ENCODE results near the gene CTDSP2.

CTDSP2 gene

DNA sequence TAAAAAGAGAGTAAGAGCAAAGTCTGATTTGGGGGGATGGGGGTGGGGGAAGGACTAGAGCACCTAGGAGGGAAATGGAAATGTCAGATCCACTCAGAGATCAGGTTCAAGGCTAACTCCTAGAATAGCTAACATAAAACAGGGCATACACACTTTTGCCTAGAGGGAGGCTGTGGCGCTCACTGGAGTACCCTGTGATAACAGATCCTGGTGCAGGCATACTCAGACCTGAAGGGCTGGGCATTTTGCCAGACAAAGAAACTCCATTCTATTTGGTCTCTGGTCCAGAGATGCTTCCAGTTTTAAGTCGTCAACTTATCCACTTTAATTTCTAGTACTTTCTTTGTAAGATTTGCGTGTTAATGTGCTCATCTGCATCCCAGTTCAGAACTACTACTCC is 5.8 kb downstream of the CTDSP2 start:
- DNase-seq: no peak

DNA sequence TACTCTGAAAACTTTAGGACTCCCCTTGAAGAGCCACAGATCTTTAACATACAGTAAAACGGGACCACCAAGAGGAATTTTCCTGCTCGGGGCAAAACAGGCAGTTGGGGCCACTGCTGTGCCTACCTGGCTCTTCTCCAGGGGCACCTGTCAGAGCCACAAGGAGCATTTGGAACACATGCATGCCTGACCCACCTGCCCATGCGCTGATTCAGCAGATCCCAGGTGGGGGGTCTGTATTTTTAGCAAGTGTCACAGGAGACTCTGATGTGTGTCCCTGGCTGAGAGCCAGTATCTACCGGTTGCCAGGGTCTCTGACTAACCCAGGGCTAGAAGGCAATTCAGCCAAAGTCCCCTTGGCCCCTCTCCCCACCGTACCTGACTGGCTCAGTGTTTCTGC is 6.5 kb downstream of the CTDSP2 start:
- intact Hi-C loops (cut with DNase I): no loop called here

More for the DNA sequence above, 5.8 kb downstream of the CTDSP2 start:
- intact Hi-C loops (cut with DNase I): no loop called here

DNA sequence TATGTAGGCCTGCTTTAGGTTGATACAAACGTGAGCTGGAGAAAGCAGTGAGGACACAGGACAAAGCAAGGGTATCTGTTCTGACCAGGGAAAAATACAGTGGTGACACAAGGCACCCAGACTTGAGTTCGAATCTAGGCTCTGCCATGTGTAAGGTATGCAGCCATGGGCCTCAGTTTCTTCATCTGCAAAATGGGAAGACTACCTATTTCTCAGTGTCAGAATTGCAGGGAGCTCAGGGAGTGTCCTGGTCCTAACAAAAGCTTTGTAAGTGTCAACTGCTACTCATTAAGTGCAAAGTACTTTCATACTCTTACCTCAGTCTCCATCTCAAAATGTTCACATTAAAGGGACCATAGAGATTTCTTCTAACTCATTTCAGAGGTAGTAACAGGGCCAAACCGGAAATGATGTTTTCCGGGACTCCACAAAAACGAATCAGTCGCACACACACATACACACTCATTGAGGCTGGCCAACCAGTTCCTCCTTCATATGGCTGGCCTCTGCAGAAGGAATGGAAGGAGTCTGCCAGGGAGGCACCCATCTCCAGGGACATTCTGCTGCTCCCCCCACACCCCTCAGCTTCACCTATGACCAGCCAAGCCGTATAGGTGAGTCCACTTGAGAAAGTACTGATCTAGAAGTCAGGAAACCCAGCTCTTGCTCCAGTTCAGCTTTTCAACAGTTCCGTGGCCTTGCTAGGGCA is 7.8 kb downstream of the CTDSP2 start:
- DNase-seq: no peak
- intact Hi-C loops (cut with DNase I): no loop called here

More for the DNA sequence above, 6.5 kb downstream of the CTDSP2 start:
- DNase-seq: no peak

DNA sequence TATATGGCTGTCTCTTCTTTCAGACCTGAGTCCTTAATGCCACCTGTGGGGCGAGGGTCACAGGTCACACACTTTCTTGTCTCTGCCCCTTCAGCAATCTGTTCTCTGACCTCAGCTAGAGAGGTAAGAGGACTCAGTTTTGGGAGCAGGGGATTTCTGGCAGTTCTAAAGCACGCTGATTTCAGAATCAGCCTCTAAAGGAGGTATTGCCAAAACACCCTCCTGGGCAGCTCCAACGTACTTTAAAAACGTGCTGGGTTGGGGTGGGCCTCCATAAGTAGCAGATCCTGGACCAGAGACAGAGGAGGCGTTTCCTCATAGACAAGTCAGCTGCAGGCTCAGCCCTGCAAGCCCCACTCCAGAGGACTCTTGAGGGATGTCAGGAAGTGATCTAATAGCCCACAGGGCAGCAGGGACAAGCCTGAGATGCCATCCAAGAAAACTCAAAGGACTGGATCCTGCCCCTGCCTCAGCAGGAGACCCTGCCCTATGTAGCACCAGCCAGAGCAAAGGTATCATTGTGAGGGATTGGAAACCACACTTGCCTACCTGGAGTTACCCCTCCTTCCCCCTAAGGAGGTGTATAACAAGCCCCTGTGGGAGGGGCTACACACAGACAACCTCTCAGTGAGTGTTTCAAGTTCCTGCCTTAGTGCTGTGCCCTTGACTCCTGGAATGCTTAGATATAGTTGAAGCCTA is 8.5 kb downstream of the CTDSP2 start:
- intact Hi-C loops (cut with DNase I): no loop called here
- no peak for DNase-seq

DNA sequence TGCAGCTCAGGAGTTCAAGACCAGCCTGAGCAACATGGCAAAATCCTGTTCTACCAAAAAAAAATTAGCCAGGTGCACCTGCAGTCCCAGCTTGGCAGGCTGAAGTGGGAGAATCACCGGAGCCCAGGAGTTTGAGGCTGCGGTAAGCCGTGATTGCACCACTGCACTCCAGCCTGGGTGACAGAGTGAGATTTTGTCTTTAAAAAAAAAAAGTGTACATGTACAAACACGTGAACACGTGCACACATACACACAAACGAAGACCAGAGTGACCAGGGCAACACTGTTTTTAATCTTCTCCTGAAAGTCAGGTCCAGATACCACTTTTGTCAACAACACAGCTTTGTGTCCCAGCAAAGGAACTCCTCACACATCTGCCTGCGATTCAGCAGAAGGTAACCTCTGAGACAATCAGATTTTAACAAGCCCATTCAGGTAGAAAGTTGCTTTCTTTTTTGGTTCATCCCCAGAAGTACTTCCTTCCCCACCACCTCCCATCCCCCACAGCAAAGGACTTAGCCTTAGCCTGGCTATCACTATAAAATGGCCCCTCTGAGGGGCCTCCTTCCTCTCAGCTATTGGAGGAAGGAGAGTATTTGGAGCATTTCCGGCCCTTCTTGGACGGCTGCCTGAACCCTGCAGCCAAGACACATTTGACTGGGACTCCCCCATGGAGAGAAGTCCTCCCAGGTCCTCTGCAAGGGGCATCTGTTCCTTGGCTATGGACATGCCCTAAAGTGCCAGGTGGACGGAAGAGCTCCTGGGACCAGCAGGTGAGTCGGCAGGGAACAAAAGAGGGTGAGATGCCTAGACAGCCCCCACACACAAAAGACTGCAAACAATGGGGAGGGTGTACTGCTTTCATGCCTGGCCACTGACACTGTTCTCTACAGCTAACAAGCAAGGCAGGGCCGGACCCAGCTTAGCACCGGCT is 9.8 kb downstream of the CTDSP2 start:
- intact Hi-C loops (cut with DNase I): no loop called here

DNA sequence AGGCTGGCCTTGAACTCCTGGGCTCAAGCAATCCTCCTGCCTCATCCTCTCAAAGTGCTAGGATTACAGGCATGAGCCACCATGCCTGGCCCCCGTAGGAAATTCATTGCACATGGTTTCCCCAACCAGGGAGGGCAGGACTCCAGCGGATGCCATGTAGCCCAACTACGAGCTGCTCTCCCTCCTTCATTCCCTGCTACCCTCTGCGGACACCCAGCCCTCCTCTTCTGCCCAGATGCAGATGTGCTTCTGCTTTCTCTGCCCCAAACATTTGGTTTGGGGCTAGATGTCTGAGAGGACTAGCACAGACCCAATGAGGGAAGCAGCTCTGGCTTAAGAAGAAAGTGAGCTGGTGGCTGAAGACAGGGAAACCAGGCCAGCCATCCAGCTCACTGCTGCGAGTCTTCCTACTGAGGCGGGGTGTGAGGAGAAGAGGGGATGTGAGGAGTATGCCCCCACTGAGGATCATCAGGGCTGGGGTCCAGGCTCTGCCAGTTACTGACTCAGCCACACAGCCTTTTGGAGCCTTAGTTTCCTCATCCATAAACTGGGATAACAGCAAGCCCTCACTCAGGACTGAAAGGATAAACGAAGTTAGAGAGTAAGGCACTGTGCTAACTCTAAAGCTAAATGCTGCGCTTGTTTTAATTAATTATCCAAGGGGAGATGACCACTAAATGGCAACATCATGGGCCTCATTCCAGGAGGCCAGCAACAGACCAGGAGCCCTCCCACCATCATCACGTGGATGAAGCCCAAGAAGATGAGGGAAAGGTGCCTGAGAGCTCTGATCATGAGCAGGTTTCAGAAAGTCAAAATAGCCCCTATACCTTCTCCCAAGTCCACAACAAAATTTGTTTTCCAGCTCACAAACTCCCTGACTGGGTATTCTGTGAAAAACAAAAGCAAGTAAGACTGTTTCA is 10.9 kb downstream of the CTDSP2 start:
- no peak for DNase-seq

More for the DNA sequence above, 9.8 kb downstream of the CTDSP2 start:
- peak in 40 of 42 donors; percentile 30 to 80 (median 58) for DNase-seq

DNA sequence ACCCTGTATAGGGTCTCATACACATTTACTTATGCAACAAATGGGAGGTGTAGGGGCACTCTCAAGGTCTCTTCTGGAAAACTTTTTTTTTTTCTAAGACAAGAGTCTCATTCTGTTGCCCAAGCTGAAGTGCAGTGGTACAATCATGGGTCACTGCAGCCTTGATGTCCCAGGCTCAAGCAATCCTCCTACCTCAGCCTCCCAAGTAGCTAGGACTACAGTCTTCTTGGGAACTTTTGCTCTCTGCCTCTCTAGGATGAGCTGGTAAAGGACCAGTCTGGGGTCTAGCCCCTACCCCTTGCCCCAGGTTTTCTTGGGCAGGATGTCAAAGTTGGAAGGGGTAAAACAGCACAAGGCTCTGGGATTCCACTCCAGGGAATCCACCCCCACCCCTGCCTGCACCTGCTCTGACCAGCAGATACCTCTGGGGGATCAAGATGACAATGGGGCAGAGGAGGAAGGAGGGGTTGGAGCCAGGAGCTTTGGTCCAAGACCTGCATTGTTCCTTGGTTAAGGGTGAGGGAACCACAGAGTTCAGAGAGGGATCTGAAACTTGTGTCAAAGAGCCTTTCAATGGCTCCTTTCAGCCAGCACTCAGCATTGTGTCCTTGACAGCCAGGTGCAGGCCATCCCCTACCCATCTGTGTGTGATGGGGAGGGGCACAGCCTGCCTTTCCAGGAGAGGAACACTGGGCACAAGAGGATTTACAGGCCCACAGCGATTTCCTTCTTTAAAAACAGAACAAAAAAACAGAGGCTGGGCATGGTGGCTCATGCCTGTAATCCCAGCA is 12.2 kb downstream of the CTDSP2 start:
- no peak for DNase-seq
- intact Hi-C loops (cut with DNase I): loop anchor here (5.0 kb wide), 1 partner anchor 73 kb away; no protein-coding TSS in a partner anchor

More for the DNA sequence above, 10.9 kb downstream of the CTDSP2 start:
- intact Hi-C loops (cut with DNase I): no loop called here

DNA sequence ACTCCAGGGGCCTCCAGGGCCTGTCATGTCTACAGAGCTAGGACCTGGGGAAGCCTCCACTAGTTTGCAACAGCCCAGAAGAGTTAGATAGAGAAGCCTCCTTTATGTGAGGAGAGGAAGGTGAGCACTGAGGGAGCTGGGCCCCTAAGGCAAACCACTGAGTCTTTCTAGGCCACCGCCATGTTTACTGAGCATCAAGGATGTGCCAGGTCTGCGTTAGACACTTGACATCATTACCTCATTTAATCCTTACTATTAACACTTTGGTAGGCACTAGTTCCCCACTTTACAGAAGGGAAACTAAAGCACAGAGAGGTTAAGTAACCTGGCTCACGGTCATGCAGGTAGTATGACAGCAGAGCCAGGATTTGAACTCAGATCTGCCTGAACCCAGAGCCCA is 12.9 kb downstream of the CTDSP2 start:
- DNase-seq: no peak
- intact Hi-C loops (cut with DNase I): loop anchor here (5.0 kb wide), 1 partner anchor 74 kb away; no protein-coding TSS in a partner anchor

DNA sequence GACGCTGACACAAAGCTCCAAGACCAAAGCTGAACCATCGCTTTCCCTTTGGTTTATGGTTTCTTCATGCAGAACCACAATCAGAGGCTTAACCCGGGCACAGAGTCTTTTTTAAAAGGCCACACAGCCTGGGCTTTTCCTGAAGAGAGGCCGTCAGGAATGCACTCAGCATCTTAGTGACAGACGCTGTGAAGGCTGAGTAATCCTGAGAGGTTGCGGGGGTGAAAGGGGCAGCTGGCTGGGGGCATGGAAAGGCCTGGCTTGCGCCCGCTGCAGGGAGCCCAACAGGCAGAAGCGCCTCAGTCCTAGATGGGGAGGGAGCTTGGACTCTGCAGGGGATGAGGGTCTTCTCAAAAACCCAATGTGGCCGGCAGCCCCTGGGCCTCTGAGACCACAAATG is 13.6 kb downstream of the CTDSP2 start:
- intact Hi-C loops (cut with DNase I): loop anchor here (5.0 kb wide), 1 partner anchor 74 kb away; no protein-coding TSS in a partner anchor
- DNase-seq: no peak

DNA sequence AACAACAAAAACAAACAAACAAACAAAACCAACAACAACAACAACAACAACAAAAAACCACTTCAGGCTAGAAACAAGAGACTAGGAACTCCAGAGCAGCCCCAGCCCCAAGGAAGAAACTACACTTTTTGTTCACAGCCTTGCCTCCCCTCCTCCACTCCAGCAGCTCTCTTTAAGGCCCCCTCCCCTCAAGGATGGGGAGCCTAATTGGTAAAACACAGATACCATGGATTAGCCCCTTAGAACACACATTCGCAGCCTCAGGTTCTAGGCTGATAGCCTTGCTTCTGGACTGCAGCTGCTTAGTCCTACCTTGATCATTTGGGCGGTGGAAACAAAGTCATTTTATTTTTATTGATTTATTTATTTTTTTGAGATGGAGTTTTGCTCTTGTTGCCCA is 16.1 kb downstream of the CTDSP2 start:
- intact Hi-C loops (cut with DNase I): loop anchor here (5.0 kb wide), 1 partner anchor 77 kb away; no protein-coding TSS in a partner anchor
- DNase-seq: no peak

DNA sequence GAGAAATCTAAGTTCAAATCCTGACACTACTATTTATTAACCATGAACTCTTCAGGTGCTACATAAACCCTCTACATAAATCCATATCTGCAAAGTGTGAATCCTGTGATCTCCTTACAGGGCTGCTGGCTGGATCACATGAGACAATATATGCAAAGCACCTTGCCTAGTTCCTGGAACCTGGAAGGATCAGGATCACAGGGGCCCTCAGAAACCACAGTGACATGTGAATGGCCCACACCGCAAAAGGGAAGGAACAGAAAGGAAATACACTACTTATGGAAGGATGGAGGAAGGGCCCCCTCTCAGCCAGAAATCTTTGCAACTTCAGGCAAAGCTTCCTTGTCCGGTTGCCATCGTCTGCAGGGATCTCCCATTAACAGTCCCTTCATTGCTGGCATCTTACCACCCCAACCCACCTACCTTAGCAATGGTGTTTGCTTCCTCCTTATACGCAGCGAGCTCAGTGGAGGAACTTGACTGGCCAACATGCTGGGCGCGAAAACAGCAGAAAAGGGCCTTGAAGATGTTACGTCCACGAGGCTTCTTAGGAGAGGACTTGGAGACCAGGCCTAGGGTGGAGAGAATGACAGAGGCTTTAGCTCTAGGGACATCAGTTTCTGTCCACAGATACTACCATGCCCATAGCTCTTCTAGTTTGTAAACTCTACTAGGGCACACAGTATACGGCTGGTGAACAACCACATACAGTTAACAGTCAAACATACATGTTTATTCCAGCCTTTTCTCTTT is 17.3 kb downstream of the CTDSP2 start:
- intact Hi-C loops (cut with DNase I): no loop called here
- no peak for DNase-seq

DNA sequence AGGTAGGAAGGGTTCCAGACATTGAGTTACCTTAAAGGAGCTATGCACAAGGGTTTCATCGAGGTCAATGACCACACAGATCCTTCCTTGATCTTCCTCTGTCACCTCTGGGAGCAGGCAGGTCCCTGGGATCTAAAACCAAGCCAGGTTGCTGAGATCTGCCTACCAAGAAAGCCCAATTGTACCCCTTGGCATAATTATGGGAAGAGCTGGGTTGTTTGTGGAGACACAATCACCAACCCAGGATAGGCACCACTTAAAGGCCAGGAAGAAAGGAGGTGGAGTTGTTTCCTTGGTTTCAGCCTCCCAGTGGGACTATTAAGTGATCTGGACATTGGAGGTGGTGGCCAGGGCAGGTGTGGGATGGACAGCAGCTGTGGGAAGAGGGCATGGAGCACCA is 19.6 kb downstream of the CTDSP2 start:
- intact Hi-C loops (cut with DNase I): no loop called here
- DNase-seq: no peak

DNA sequence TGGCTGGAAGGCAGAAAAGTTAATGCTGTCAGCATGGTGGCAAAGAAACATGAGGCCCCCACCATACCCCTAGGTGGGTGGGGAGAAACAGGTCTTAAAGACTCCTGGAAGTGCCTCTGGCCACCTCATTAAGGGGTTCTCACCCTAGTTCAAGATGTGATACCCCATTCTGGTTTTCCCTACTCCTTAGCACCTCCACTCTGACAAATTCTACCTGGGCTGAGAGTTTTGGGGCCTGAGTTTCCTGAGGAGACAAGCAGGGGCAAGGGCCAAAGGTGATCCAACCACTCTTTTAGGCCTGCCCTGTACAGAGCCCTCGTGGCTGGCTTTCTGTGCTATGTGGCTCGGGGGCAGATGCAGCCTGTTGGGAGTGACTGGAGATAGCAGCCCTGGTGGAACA is 20.1 kb downstream of the CTDSP2 start:
- no peak for DNase-seq
- intact Hi-C loops (cut with DNase I): no loop called here

DNA sequence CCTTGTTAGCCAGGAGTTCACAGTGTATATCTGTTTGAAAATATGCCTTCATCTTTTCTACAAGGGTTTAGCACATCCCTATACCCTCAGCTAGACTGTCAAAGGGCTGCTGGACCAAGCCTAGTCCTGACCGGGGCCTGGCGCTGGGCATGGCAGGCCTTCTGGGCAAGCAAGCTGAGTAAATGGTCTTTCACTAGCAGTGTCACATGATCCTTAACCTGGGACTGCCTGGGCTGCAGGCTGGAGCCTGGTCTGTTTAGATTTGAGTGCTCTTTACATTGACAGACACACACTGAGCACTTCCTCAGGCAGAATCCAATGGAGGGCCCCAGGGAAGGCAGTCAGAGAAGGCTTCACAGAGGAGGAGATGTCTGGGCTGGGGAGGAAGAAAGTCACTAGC is 21.1 kb downstream of the CTDSP2 start:
- no peak for DNase-seq
- intact Hi-C loops (cut with DNase I): no loop called here

DNA sequence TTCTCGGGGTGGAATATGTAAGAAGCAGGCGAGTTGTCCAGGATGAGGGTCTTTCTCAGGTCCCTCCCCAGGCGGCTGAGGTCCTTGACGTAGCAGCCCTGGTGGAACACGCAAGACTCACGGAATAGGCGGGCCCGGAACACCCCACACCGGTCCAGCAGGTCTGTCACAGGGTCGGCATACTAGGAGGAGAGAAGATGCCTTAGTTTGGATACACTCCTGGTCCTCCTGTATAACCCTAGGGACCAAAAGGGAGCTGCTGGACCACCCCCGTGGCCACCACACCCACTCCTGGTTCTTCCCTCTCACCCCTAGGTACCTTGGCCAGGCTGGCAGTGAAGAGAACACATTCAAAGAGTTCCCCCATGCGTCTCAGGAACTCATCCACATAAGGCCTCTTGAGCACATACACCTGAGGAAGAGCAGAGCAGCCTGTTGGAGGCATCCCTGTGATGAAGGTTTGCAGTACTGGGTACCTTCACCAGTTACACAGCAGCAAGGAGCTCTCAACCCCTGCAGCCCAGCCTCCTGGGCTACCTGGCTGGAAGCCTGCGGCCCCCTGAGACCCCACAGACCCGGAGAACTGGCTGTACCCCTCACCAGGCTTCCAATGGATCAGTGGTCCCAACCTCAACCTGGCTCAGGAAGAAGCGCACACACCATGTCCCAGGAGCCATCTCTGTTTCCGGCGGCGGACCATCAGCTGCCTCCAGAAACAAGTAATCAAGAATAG is 22.5 kb downstream of the CTDSP2 start:
- DNase-seq: no peak
- intact Hi-C loops (cut with DNase I): no loop called here

Data from head of caudate nucleus (tissue), 42 donors.